OCI-LY7 (cell line): Measurements from ENCODE around the gene TTC34. TPM values are rescaled to one million over a fixed set of nuclear protein-coding genes. Genes with fewer than 3 reads are reported as not detected.

Experiments used
- BruUV-seq: library from RNA; stranded (reverse); fragments of 400-500 nt; replicated peaks from 2 replicates; lab custom pipeline; 2021; lab: Mats Ljungman, UMichigan
- CTCF ChIA-PET: fragments of 300-600 bp; sonication (Branson Sonifier 250); formaldehyde crosslinking; loops from one replicate; lab custom pipeline; 2022; ENCODE audit warnings: antibody characterized with exemption; ENCODE audit not compliant: unreplicated experiment; lab: Charles Lee
- POLR2A ChIA-PET: fragments of 300-600 bp; sonication (Branson Sonifier 250); formaldehyde crosslinking; loops from one replicate; lab custom pipeline; 2022; ENCODE audit warnings: antibody characterized with exemption; lab: Charles Lee
- DNase-seq: peaks from one replicate; pipeline ENCODE4 v3.0.0-alpha.2; 2015; ENCODE audit warnings: low spot score
- H2AFZ ChIP-seq: fragments of 200-600 bp; sonication (generic), shearing (Covaris generic); 2 replicates; pipeline ENCODE4 v1.6.1; 2014; ENCODE audit warnings: mild to moderate bottlenecking, antibody characterized with exemption, low read length, moderate library complexity
- H3K27ac ChIP-seq: fragments of 200-600 bp; sonication (generic); 2 replicates; pipeline ENCODE4 v1.5.1; 2014; ENCODE audit warnings: mixed run types, low read depth, mild to moderate bottlenecking, moderate library complexity, low read length, inconsistent platforms; ENCODE audit not compliant: poor library complexity, severe bottlenecking
- H3K36me3 ChIP-seq: fragments of 200-600 bp; sonication (generic); 2 replicates; pipeline ENCODE4 v1.6.1; 2014; ENCODE audit warnings: mild to moderate bottlenecking, antibody characterized with exemption, low read length, moderate library complexity, mixed read lengths; ENCODE audit not compliant: insufficient read depth
- H3K4me1 ChIP-seq: fragments of 200-600 bp; sonication (generic); 2 replicates; pipeline ENCODE4 v1.5.1; 2014; ENCODE audit warnings: mild to moderate bottlenecking, low read length; ENCODE audit not compliant: insufficient read depth, poor library complexity, severe bottlenecking
- H3K4me2 ChIP-seq: fragments of 200-600 bp; sonication (generic); 2 replicates; pipeline ENCODE4 v1.6.1; 2014; ENCODE audit warnings: mild to moderate bottlenecking, low read length
- H3K4me3 ChIP-seq: fragments of 200-600 bp; sonication (generic); 2 replicates; pipeline ENCODE4 v1.5.1; 2014; ENCODE audit warnings: mild to moderate bottlenecking, low read depth, low read length; ENCODE audit not compliant: poor library complexity, severe bottlenecking
- H3K79me2 ChIP-seq: fragments of 200-600 bp; sonication (generic); 2 replicates; pipeline ENCODE4 v1.6.1; 2016; ENCODE audit warnings: low read depth, mild to moderate bottlenecking, low read length, moderate library complexity, mixed read lengths; ENCODE audit not compliant: insufficient read depth
- H3K9me2 ChIP-seq: fragments of 200-600 bp; sonication (generic); 2 replicates; pipeline ENCODE4 v1.6.1; 2016; ENCODE audit warnings: mild to moderate bottlenecking, low read length, mixed read lengths; ENCODE audit not compliant: insufficient read depth
- H3K9me3 ChIP-seq: fragments of 200-600 bp; sonication (generic); 2 replicates; pipeline ENCODE4 v1.6.1; 2014; ENCODE audit warnings: mild to moderate bottlenecking, mixed run types, low read length, mixed read lengths
- H4K20me1 ChIP-seq: fragments of 200-600 bp; sonication (generic); 2 replicates; pipeline ENCODE4 v1.6.1; 2014; ENCODE audit warnings: mild to moderate bottlenecking, antibody characterized with exemption, low read length, moderate library complexity, mixed read lengths; ENCODE audit not compliant: insufficient read depth
- EZH2phosphoT487 ChIP-seq: fragments of 200-600 bp; sonication (generic); IDR thresholded peaks from 2 replicates; pipeline ENCODE4 v1.6.1; 2018; ENCODE audit warnings: low read depth, borderline replicate concordance, mild to moderate bottlenecking, mixed run types, antibody characterized with exemption, low read length, moderate library complexity, mixed read lengths
- intact Hi-C: fragments of 100-400 bp; cut with micrococcal nuclease; formaldehyde crosslinking; loops from one replicate; pipeline ENCODE4 v1.10.0; 2022; ENCODE audit not compliant: unreplicated experiment
- total RNA-seq, 2 experiments: library from RNA; depleted of rRNA in 1 of 2; stranded (reverse); fragments of >200 nt in 1 of 2; shearing (Covaris generic) in 1 of 2; gene quantifications; 2 replicates each; pipeline ENCODE4 v1.2.3, GENCODE V29; 2014 to 2022
- TF ChIP-seq, protein P1 (sequence below): fragments of 200-600 bp; sonication (generic); conservative IDR thresholded peaks from 2 replicates; pipeline ENCODE4 v1.5.1; 2014; ENCODE audit warnings: mild to moderate bottlenecking, antibody characterized with exemption, low read length, moderate library complexity, mixed read lengths

Gene TTC34
- total RNA-seq, 2 experiments from 2014 or later: 1.1 to 2.2 TPM

DNA sequence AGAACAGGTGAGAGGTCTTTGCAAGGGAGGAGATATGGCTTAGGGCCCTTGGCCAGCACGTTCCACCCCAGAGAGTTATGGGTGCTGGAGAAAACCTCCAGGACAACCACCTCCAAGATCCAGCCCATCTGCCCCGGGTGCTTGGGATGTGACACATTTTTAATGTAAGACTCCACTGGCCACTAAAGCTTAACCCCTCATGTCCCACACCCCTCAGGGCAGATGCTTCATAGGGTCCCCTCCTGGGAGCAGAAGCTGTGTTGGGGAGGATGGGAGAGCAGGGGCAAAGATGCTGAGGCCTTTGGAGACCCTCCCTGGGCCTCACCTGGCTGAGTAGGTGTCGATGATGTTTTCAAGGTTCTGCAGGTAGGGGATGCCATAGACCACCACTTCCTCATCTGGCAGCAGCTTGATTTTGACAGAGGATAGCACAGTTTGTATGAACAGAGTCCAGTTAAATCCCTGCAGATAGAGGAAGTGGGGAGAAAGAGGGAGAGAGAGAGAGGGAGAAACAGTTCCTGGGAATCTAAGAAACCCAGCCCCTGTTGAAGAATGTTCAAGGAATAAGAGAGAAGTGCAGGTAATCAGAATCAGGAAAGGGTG lies 203.1 kb downstream of the TTC34 start:
- Histone ChIP-seq H3K4me2 (no peak overlapping the region), H3K27ac (no peak overlapping the region), H3K4me1 (peaks cover 5% of the 10 kb centered on the region), H3K79me2 (no peaks in the 10 kb centered on the region), H4K20me1 (no peaks in the 10 kb centered on the region), H3K9me2 (no peaks in the 10 kb centered on the region), H2AFZ (no peak overlapping the region), H3K36me3 (no peaks in the 10 kb centered on the region), H3K4me3 (no peak overlapping the region), H3K9me3 (no peaks in the 10 kb centered on the region)
- ChIA-PET POLR2A (no interaction called here), CTCF (no interaction called here)
- intact Hi-C loops: no loop called here
- TF ChIP-seq, protein P1, sequence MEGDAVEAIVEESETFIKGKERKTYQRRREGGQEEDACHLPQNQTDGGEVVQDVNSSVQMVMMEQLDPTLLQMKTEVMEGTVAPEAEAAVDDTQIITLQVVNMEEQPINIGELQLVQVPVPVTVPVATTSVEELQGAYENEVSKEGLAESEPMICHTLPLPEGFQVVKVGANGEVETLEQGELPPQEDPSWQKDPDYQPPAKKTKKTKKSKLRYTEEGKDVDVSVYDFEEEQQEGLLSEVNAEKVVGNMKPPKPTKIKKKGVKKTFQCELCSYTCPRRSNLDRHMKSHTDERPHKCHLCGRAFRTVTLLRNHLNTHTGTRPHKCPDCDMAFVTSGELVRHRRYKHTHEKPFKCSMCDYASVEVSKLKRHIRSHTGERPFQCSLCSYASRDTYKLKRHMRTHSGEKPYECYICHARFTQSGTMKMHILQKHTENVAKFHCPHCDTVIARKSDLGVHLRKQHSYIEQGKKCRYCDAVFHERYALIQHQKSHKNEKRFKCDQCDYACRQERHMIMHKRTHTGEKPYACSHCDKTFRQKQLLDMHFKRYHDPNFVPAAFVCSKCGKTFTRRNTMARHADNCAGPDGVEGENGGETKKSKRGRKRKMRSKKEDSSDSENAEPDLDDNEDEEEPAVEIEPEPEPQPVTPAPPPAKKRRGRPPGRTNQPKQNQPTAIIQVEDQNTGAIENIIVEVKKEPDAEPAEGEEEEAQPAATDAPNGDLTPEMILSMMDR: peak; percentile 45
- TF ChIP-seq EZH2phosphoT487: no peak
- no TSS peak for BruUV-seq
- DNase-seq: no peak

DNA sequence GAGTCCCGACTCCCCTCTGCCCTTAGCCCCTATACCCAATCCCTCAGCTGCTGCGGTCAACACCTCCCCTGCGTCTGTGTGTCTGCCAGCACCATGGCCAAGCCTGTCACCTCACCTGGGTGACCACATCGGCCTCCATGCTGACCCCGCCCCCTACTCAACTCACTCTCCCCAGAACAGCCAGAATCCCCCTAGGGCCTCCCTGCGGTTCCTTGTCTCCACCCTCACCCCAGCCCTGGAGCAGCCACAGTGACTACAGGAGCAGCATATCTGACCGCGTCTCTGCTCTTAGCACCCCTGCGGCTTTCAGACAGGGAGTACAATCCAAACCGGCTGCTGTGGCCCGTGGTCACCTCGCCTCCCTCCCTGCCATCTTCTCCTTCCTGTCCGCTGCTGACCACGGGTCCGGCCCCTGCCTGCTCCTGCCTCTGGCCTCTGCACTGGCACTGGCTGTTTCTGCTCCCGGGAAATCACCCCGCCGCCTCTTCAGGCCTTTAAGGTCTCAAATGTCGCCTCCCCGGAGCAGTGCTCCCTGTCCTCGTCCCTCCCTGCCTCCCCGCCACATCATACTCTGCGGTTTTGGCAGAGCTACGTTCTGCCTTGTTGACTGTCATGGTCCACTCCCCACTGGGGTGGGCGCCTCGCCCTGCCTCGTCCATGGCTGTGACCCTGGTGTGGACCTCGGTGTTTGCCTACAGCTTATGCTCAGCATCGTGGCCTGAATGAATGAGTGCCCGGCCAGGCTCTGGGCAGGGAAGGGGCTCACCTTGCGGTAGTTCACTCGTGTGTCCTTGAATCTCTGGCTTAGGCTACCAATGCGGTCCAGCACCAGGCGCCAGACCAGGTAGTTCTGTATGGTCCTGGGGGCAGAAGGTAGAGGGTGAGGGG lies 203.8 kb downstream of the TTC34 start:
- DNase-seq: no peak
- Histone ChIP-seq H2AFZ (no peak overlapping the region), H3K4me1 (peaks cover 5% of the 10 kb centered on the region), H3K27ac (no peak overlapping the region), H3K36me3 (no peaks in the 10 kb centered on the region), H3K9me2 (no peaks in the 10 kb centered on the region), H4K20me1 (no peaks in the 10 kb centered on the region), H3K79me2 (no peaks in the 10 kb centered on the region), H3K4me2 (no peak overlapping the region), H3K4me3 (no peak overlapping the region), H3K9me3 (no peaks in the 10 kb centered on the region)
- CTCF ChIA-PET: no interaction called here
- intact Hi-C loops: no loop called here
- POLR2A ChIA-PET: no interaction called here
- TF ChIP-seq, protein P1: no peak
- no peak for TF ChIP-seq EZH2phosphoT487
- no TSS peak for BruUV-seq
